Stomach (tissue), 4 donors: ENCODE measurements around the gene GLCCI1.
A peak's percentile ranks its signal among the peaks of the same experiment; 100 is the strongest.

ENCODE experiments used
- POLR2A ChIP-seq, 4 donors: fragments of 450-650 bp; IDR thresholded peaks; one replicate each; pipeline ENCODE4 v1.6.1; 2016; ENCODE audit warnings: antibody characterized with exemption in 4 of 4, control low read depth in 2 of 4, mild to moderate bottlenecking in 1 of 4, moderate library complexity in 1 of 4
- TF ChIP-seq, protein P1 (sequence below), 7 experiments: fragments of 450-650 bp in 4 of 7; fragments of 200-600 bp in 3 of 7; sonication (generic) in 3 of 7; IDR thresholded peaks; one replicate each; pipeline ENCODE4 v1.5.1; 2016 to 2019; ENCODE audit warnings: antibody characterized with exemption in 7 of 7, control low read depth in 2 of 7, mild to moderate bottlenecking in 1 of 7

DNA sequence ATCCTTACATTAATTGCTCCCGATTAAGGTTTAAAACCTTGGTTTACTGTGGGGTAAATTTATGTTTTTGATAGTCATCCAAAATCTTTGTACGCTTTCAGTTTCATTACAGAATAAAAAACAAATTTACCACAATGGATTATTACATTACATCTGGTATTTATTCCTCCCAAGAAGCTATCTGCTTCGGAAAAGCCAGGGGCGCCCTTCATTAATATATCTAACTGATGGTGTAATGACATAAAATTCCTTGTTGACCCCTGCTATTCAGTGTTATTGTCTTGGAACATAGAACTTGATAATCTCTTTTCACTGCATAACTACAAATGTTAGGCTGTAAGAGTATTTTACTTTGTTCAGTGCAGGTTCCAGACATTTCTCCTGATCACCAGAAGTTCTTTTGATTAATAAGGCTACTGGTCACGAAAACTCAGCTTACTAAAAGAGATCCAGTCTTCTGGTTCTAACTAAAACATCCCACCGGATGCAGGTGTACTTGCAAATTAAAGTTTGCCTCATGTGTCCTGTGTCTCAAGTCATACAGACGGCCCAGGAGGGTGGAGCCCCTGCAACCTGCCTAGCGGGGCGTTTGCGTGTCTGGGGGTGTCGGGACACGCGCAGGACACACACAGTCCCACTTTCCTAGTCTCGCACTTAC, 581 bp upstream of the GLCCI1 start:
- TF ChIP-seq, protein P1, sequence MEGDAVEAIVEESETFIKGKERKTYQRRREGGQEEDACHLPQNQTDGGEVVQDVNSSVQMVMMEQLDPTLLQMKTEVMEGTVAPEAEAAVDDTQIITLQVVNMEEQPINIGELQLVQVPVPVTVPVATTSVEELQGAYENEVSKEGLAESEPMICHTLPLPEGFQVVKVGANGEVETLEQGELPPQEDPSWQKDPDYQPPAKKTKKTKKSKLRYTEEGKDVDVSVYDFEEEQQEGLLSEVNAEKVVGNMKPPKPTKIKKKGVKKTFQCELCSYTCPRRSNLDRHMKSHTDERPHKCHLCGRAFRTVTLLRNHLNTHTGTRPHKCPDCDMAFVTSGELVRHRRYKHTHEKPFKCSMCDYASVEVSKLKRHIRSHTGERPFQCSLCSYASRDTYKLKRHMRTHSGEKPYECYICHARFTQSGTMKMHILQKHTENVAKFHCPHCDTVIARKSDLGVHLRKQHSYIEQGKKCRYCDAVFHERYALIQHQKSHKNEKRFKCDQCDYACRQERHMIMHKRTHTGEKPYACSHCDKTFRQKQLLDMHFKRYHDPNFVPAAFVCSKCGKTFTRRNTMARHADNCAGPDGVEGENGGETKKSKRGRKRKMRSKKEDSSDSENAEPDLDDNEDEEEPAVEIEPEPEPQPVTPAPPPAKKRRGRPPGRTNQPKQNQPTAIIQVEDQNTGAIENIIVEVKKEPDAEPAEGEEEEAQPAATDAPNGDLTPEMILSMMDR (IDR thresholded peaks at IDR 0.05) = peak in 1 of 7 experiments; percentile 7
- no peak for TF ChIP-seq POLR2A (IDR thresholded peaks at IDR 0.05)
